ENCODE data around the gene SLC12A6. TPM values are rescaled to one million over a fixed set of nuclear protein-coding genes. Genes with fewer than 3 reads are reported as not detected.
"Not testable (repeated sequence)": the region's sequence is repeated elsewhere in the genome, so short reads cannot be mapped to it uniquely, and the experiment has no call there.

The SLC12A6 gene
- total and polyA plus RNA-seq, 11 donors, result 6.1 to 35.1 (median 23.0) TPM

DNA sequence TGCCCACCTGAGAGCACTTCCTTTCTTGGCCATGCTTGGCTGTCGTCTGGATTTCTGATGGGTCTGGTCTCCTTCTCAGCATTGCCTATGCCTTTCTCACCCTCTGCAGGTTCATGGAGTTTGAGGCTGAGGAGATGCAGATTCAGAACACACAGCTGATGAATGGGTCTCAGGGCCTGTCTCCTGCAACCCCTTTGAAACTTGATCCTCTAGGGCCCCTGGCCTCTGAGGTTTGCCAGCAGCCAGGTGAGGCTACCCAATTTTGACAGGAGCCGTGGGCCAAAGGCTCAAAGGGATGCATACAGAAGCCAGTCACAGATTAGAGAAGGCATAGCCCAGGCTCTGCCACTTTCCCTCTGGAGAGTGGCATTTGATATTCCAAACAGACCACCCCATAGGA lies 16.0 kb upstream of the SLC12A6 start:
- no peak for ATAC-seq
- Histone ChIP-seq H3K4me3 (no peak overlapping the region), H3K4me1 (no peaks in the 10 kb centered on the region), H3K27me3 (no peaks in the 10 kb centered on the region), H3K9me3 (no peaks in the 10 kb centered on the region), H3K27ac (no peak overlapping the region), H3K36me3 (peaks cover 0 to 35% (median 22%) of the 10 kb centered on the region in 9 donors)
- no peak for TF ChIP-seq POLR2A (IDR thresholded peaks at IDR 0.05)
- TF ChIP-seq, protein P1, sequence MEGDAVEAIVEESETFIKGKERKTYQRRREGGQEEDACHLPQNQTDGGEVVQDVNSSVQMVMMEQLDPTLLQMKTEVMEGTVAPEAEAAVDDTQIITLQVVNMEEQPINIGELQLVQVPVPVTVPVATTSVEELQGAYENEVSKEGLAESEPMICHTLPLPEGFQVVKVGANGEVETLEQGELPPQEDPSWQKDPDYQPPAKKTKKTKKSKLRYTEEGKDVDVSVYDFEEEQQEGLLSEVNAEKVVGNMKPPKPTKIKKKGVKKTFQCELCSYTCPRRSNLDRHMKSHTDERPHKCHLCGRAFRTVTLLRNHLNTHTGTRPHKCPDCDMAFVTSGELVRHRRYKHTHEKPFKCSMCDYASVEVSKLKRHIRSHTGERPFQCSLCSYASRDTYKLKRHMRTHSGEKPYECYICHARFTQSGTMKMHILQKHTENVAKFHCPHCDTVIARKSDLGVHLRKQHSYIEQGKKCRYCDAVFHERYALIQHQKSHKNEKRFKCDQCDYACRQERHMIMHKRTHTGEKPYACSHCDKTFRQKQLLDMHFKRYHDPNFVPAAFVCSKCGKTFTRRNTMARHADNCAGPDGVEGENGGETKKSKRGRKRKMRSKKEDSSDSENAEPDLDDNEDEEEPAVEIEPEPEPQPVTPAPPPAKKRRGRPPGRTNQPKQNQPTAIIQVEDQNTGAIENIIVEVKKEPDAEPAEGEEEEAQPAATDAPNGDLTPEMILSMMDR (IDR thresholded peaks at IDR 0.05), result no peak
- DNase-seq, result no peak
- whole genome bisulfite sequencing, 4 donors, result 77 to 86% (median 80%) methylated on average over 1 to 2 of the region's 2 CpGs
- intact Hi-C loops (cut with DNase I), result loop anchor here in 1 of 10 donors (5.0 kb wide), 1 partner anchor 111 kb away; no protein-coding TSS in a partner anchor

DNA sequence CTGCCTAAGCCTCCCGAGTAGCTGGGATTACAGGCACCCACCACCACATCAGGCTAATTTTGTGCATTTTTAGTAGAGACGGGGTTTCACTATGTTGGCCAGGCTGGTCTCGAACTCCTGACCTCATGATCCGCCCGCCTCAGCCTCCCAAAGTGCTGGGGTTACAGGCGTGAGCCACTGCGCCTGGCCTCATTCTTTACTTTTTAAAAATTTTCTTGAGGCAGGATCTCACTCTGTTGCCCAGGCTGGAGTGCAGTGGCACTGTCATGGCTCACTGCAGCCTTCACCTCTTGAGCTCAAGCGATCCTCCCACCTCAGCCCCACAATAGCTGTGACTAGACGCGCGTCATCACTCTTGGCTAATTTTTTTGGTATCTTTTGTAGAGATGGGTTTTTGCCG lies 15.4 kb upstream of the SLC12A6 start:
- H3K4me1 ChIP-seq, H3K4me3 ChIP-seq, H3K9me3 ChIP-seq, DNase-seq, H3K27ac ChIP-seq, H3K27me3 ChIP-seq, ATAC-seq: not testable (repeated sequence)
- intact Hi-C loops (cut with DNase I), result loop anchor here in 1 of 10 donors (5.0 kb wide), 1 partner anchor 111 kb away; no protein-coding TSS in a partner anchor
- peaks cover 0 to 28% (median 16%) of the 10 kb centered on the region in 9 donors for H3K36me3 ChIP-seq
- WGBS, 4 donors, result 94 to 97% (median 95%) methylated on average over 12 of the region's 12 CpGs

DNA sequence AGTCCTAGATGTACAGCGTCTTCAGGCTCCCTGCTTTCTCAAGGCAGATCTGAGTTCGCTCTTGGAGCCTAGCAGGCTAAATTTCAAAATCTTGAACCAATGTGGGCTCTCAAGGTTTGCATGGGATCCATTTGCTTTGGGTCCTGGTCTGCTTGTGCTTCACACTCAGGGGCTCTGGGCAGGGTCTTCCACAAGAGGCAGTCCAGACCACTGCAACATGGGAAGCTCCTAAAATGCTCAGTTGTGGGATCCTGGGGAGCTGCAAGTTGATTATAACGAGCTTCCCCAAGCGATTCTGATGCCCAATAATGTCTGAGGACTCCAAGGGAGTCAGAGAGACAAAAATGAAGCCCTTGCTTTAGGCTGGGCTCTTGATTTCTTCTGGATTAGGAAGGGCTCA lies 12.2 kb upstream of the SLC12A6 start:
- peaks cover 0 to 3% (median 0%) of the 10 kb centered on the region in 9 donors for H3K36me3 ChIP-seq
- H3K4me3 ChIP-seq, result no peak overlapping the region
- intact Hi-C loops (cut with DNase I), result loop anchor here in 2 of 10 donors (5.0 kb wide), 2 partner anchors 92 to 107 kb away; no protein-coding TSS in a partner anchor
- DNase-seq (no peak), ATAC-seq (no peak)
- no peaks in the 10 kb centered on the region for H3K4me1 ChIP-seq
- no peak overlapping the region for H3K27ac ChIP-seq
- 84 to 88% (median 85%) methylated on average over 4 of the region's 4 CpGs for WGBS, 4 donors
- TF ChIP-seq, protein P1 (IDR thresholded peaks at IDR 0.05), result no peak
- no peak for TF ChIP-seq POLR2A (IDR thresholded peaks at IDR 0.05)
- no peaks in the 10 kb centered on the region for H3K9me3 ChIP-seq
- no peaks in the 10 kb centered on the region for H3K27me3 ChIP-seq

DNA sequence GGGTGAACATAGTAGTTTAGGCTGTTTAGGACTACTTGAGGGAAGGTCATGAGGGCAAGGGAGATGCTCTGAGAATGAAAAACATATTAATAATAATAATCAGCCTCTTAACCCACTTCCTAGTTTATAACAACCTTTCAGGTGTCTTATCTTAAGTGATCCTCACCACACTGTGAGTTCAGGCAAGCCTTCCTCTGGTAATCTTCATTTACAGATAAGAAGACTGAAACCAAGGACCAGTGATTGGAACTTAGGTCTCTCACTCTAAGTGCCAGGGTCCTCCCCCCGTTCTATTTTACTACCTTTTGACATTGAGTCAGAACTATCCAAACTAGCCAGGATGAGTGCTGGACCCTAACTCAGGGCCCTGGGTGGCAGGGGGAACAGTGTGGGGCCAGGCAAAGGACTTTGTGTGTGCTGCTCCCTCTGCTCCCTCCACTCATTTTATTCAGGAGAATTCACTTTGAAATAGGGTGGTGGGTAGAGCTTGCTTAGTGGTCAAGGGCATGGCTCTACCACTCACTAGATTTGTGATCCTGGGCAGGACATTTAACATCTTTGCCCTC lies 11.2 kb upstream of the SLC12A6 start:
- TF ChIP-seq POLR2A (IDR thresholded peaks at IDR 0.05), result no peak
- TF ChIP-seq, protein P1 (IDR thresholded peaks at IDR 0.05), result no peak
- Histone ChIP-seq H3K36me3 (no peaks in the 10 kb centered on the region), H3K27me3 (no peaks in the 10 kb centered on the region), H3K4me3 (no peak overlapping the region), H3K27ac (no peak overlapping the region), H3K9me3 (no peaks in the 10 kb centered on the region), H3K4me1 (no peaks in the 10 kb centered on the region)
- intact Hi-C loops (cut with DNase I), result loop anchor here in 1 of 10 donors (5.0 kb wide), 1 partner anchor 92 kb away; no protein-coding TSS in a partner anchor
- no peak for DNase-seq
- 39 to 61% (median 42%) methylated on average over 1 of the region's 1 CpG for WGBS, 4 donors
- ATAC-seq, result no peak

Measured in heart left ventricle (tissue), 16 donors.